IgD-negative memory B cell (primary cell): Measurements from ENCODE around the gene OPN3. TPM values are rescaled to one million over a fixed set of nuclear protein-coding genes. Genes with fewer than 3 reads are reported as not detected.

Source experiments
- H3K27ac Mint-ChIP-seq, 3 donors: one replicate each; pipeline ENCODE4 v1.8.0; 2020 to 2022; ENCODE audit warnings: mild to moderate bottlenecking in 3 of 3, mixed read lengths in 3 of 3, moderate library complexity in 1 of 3
- H3K27me3 Mint-ChIP-seq: one replicate; pipeline ENCODE4 v1.8.0; 2021; ENCODE audit warnings: mixed read lengths
- H3K36me3 Mint-ChIP-seq: one replicate; pipeline ENCODE4 v1.8.0; 2020; ENCODE audit warnings: mild to moderate bottlenecking, mixed read lengths
- H3K4me1 Mint-ChIP-seq, 3 donors: one replicate each; pipeline ENCODE4 v1.8.0; 2020 to 2022; ENCODE audit warnings: mixed read lengths in 3 of 3, mild to moderate bottlenecking in 1 of 3
- H3K4me3 Mint-ChIP-seq, 4 donors: one replicate each; pipeline ENCODE4 v1.8.0; 2020 to 2022; ENCODE audit warnings: mild to moderate bottlenecking in 4 of 4, mixed read lengths in 4 of 4, moderate library complexity in 3 of 4
- H3K9me3 Mint-ChIP-seq, 3 donors: one replicate each; pipeline ENCODE4 v1.8.0; 2020 to 2021; ENCODE audit warnings: mixed read lengths in 3 of 3, mild to moderate bottlenecking in 1 of 3
- polyA plus RNA-seq: library from polyadenylated mRNA; unstranded; fragments of 300-500 nt; fragmentation: Illumina TruSeq; gene quantifications from one replicate; pipeline ENCODE4 v1.2.3, GENCODE V29; 2021

The OPN3 gene
- polyA plus RNA-seq, 1 donor from 2014 or later, result 76.7 TPM

DNA sequence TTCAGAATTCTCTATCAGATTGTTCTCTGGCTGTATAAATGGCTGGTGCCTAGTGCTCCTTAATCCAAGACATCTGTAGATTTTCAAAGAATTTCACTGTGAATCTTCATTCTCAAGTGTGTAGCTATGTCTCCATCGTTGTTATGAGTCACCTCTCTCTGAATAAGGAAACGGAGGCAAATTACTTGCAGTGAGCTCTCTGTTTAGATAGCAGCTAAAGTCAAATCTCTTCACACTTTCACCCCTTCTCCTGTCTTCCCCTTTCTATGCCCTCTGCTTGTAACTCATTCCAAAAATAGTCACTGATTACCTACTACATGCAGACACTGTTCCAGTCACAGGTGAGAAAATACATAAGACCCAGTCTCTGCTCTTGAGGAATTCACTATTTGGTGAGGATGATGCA, 39.7 kb downstream of the OPN3 start:
- H3K4me3 Mint-ChIP-seq, result peak overlapping the region in 2 of 4 donors; percentile 10 to 30
- peak overlapping the region; percentile 3 to 83 (median 44) for H3K27ac Mint-ChIP-seq
- H3K4me1 Mint-ChIP-seq, result peaks cover 31 to 52% (median 44%) of the 10 kb centered on the region in 3 donors

DNA sequence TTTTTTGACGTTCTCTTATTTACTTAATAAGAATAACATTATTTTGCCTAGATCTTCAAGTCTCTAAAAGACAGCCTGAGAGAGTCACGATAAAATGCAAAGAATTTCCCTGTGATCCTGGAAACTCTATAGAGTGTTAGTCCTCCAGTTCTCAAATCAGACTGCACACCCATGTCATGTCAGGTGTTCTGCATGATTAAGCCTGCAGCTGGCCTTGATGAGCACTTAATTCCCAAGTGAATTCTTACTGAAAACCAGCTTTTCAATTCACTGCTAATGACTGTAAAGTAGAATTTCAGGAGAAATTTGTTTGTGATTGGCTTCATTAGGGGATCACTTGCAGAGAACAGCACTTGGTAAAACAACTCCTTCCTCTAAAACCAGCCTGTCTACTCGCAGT, 41.9 kb downstream of the OPN3 start:
- peak overlapping the region in 2 of 3 donors; percentile 52 to 86 for H3K27ac Mint-ChIP-seq
- H3K9me3 Mint-ChIP-seq, result no peaks in the 10 kb centered on the region
- peak overlapping the region in 2 of 4 donors; percentile 7 to 88 for H3K4me3 Mint-ChIP-seq
- no peaks in the 10 kb centered on the region for H3K27me3 Mint-ChIP-seq
- H3K4me1 Mint-ChIP-seq, result peaks cover 28 to 48% (median 37%) of the 10 kb centered on the region in 3 donors
- peaks cover 9% of the 10 kb centered on the region for H3K36me3 Mint-ChIP-seq

More for the DNA sequence above, 39.7 kb downstream of the OPN3 start:
- H3K36me3 Mint-ChIP-seq, result peaks cover 3% of the 10 kb centered on the region
- H3K9me3 Mint-ChIP-seq, result no peaks in the 10 kb centered on the region
- H3K27me3 Mint-ChIP-seq, result no peaks in the 10 kb centered on the region

GRCh38 chr1:241596633-241597032, 43.5 kb downstream of the OPN3 start:
- Mint-ChIP-seq H3K27me3 (no peaks in the 10 kb centered on the region), H3K36me3 (peaks cover 7% of the 10 kb centered on the region), H3K4me3 (peak overlapping the region in 2 of 4 donors; percentile 4 to 89), H3K27ac (peak overlapping the region in 2 of 3 donors; percentile 12 to 14), H3K9me3 (no peaks in the 10 kb centered on the region), H3K4me1 (peaks cover 24 to 44% (median 33%) of the 10 kb centered on the region in 3 donors)

DNA sequence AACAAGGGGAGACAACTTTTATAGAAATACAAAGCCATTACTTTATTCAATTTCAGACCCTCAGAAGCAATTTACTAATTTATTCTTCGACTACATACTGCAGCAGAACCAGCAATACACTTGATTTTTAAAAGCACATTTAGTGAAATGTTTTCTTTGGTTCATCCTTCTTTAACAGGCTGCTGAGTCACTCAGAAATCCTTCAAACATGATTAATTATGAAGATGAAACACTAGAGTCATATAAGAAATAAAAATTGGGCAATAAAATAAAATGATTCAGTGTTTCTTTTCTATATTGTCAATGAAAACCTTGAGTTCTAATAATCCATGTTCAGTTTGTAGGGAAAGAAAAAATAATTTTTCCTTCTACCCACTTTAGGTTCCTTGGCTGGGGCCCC, 47.0 kb downstream of the OPN3 start:
- Mint-ChIP-seq H3K9me3 (no peaks in the 10 kb centered on the region), H3K27ac (peak overlapping the region in 1 of 3 donors; percentile 43), H3K4me1 (peaks cover 8 to 24% (median 15%) of the 10 kb centered on the region in 3 donors)

GRCh38 chr1:241592273-241592958, 47.8 kb downstream of the OPN3 start:
- Mint-ChIP-seq H3K36me3 (peaks cover 8% of the 10 kb centered on the region), H3K27ac (peak overlapping the region in 2 of 3 donors; percentile 11 to 43), H3K9me3 (no peaks in the 10 kb centered on the region), H3K4me1 (peaks cover 6 to 16% (median 8%) of the 10 kb centered on the region in 3 donors), H3K27me3 (no peaks in the 10 kb centered on the region), H3K4me3 (no peak overlapping the region)

More for the DNA sequence above, 47.0 kb downstream of the OPN3 start:
- no peaks in the 10 kb centered on the region for H3K27me3 Mint-ChIP-seq
- H3K36me3 Mint-ChIP-seq, result peaks cover 8% of the 10 kb centered on the region
- H3K4me3 Mint-ChIP-seq, result no peak overlapping the region

GRCh38 chr1:241591736-241592135, 48.4 kb downstream of the OPN3 start:
- peaks cover 6 to 12% (median 6%) of the 10 kb centered on the region in 3 donors for H3K4me1 Mint-ChIP-seq
- H3K4me3 Mint-ChIP-seq, result no peak overlapping the region
- no peak overlapping the region for H3K27ac Mint-ChIP-seq
- no peaks in the 10 kb centered on the region for H3K9me3 Mint-ChIP-seq
- no peaks in the 10 kb centered on the region for H3K27me3 Mint-ChIP-seq
- H3K36me3 Mint-ChIP-seq, result peaks cover 9% of the 10 kb centered on the region

GRCh38 chr1:241591317-241591716, 48.9 kb downstream of the OPN3 start:
- H3K9me3 Mint-ChIP-seq, result no peaks in the 10 kb centered on the region

DNA sequence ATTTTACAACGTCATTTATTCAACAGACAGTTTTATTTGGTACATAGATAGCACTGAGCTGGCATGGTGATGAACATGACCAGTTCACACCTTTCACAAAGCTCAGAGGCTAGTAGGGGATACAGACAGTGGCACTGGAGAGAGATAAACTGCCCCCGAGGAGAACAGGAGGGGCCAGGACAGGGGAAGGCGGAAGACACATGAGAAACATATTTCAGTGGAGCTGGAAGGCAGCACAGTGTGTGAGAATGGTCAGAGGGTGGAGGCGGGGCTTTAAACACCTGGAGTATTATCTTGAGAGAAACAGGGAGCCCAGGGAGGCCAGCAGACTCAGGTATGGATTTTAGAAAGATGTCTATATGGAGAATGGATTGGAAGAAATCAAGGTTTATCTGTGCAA, 49.5 kb downstream of the OPN3 start:
- peaks cover 0 to 5% (median 0%) of the 10 kb centered on the region in 3 donors for H3K4me1 Mint-ChIP-seq
- H3K4me3 Mint-ChIP-seq, result no peak overlapping the region
- H3K9me3 Mint-ChIP-seq, result no peaks in the 10 kb centered on the region
- H3K27ac Mint-ChIP-seq, result peak overlapping the region in 1 of 3 donors; percentile 73
- peaks cover 10% of the 10 kb centered on the region for H3K36me3 Mint-ChIP-seq
- no peaks in the 10 kb centered on the region for H3K27me3 Mint-ChIP-seq

More at GRCh38 chr1:241591317-241591716, 48.9 kb downstream of the OPN3 start:
- Mint-ChIP-seq H3K27ac (peak overlapping the region in 1 of 3 donors; percentile 73), H3K4me1 (peaks cover 1 to 8% (median 2%) of the 10 kb centered on the region in 3 donors), H3K36me3 (peaks cover 10% of the 10 kb centered on the region), H3K27me3 (no peaks in the 10 kb centered on the region), H3K4me3 (no peak overlapping the region)

- Mint-ChIP-seq H3K4me1 (no peaks in the 10 kb centered on the region), H3K9me3 (no peaks in the 10 kb centered on the region), H3K27ac (peak overlapping the region in 1 of 3 donors; percentile 89), H3K36me3 (peaks cover 6% of the 10 kb centered on the region), H3K27me3 (no peaks in the 10 kb centered on the region), H3K4me3 (no peak overlapping the region)
Measured at GRCh38 chr1:241589521-241589920, 50.6 kb downstream of the OPN3 start.

- H3K9me3 Mint-ChIP-seq, result no peaks in the 10 kb centered on the region
- no peaks in the 10 kb centered on the region for H3K4me1 Mint-ChIP-seq
- no peak overlapping the region for H3K27ac Mint-ChIP-seq
- no peaks in the 10 kb centered on the region for H3K27me3 Mint-ChIP-seq
- H3K4me3 Mint-ChIP-seq, result no peak overlapping the region
- H3K36me3 Mint-ChIP-seq, result peaks cover 13% of the 10 kb centered on the region
Measured at GRCh38 chr1:241586905-241587512, 53.2 kb downstream of the OPN3 start.

GRCh38 chr1:241582921-241583321, 57.2 kb downstream of the OPN3 start:
- H3K27me3 Mint-ChIP-seq, result no peaks in the 10 kb centered on the region
- H3K36me3 Mint-ChIP-seq, result peaks cover 25% of the 10 kb centered on the region
- H3K4me3 Mint-ChIP-seq, result no peak overlapping the region
- H3K4me1 Mint-ChIP-seq, result peaks cover 0 to 15% (median 0%) of the 10 kb centered on the region in 3 donors
- H3K27ac Mint-ChIP-seq, result no peak overlapping the region
- H3K9me3 Mint-ChIP-seq, result no peaks in the 10 kb centered on the region

- peaks cover 2 to 21% (median 4%) of the 10 kb centered on the region in 3 donors for H3K9me3 Mint-ChIP-seq
- no peaks in the 10 kb centered on the region for H3K27me3 Mint-ChIP-seq
- no peak overlapping the region for H3K4me3 Mint-ChIP-seq
- no peak overlapping the region for H3K27ac Mint-ChIP-seq
- H3K36me3 Mint-ChIP-seq, result peaks cover 32% of the 10 kb centered on the region
- peaks cover 0 to 15% (median 1%) of the 10 kb centered on the region in 3 donors for H3K4me1 Mint-ChIP-seq
Measured at GRCh38 chr1:241579434-241579833, 60.7 kb downstream of the OPN3 start.

DNA sequence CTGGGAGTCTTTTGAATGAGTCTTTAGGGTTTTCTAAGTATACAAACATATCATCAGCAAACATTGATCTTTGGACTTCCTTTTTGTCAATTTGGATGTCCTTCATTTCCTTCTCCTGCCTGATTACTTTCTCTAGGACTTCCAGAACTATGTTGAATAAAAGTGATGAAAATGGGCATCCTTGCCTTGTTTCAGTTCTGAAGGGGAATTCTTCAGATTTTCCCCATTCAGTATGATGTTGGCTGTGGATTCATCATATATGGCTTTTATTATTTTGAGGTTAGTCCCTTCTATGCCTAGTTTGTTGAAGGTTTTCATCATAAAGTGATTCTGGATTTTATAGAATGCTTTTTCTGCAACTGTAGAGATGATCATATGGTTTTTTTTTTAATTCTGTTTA, 66.0 kb downstream of the OPN3 start:
- H3K4me3 Mint-ChIP-seq, result no peak overlapping the region
- peaks cover 18% of the 10 kb centered on the region for H3K36me3 Mint-ChIP-seq
- no peaks in the 10 kb centered on the region for H3K27me3 Mint-ChIP-seq
- peaks cover 2 to 21% (median 4%) of the 10 kb centered on the region in 3 donors for H3K9me3 Mint-ChIP-seq
- no peak overlapping the region for H3K27ac Mint-ChIP-seq
- peaks cover 0 to 20% (median 1%) of the 10 kb centered on the region in 3 donors for H3K4me1 Mint-ChIP-seq

DNA sequence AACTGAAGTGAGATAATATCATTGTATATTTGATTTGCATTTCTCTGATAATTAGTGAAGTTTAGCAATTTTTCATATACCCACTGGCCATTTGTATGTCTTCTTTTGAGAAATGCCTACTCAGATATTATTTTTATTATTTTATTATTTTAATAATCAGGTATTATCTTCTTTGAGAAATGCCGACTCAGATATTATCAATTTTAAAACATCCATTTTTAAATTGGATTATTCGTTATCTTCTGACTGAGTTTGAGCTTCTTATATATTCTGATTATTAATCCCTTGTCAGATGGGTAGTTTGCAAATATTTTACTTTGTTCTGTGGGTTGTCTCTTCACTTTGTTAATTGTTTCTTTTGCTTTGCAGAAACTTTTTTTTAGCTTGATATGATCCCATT, 70.3 kb downstream of the OPN3 start:
- no peaks in the 10 kb centered on the region for H3K27me3 Mint-ChIP-seq

DNA sequence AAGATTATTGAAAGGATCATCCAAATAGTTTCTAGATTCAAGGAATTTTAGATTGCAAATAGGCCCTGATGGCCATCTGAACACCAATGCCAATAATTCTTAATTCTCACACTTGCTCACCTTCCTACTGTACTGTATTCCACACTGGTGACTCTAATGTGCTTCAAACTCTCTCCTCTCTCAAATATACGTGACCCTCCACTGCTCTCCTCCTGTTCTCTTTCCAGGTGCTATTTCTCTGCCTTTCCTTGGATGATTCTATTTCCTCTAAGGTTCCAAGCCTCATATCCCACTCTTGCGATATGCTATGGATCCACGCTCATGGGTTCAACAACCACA, 79.4 kb downstream of the OPN3 start:
- Mint-ChIP-seq H3K27me3 (no peaks in the 10 kb centered on the region), H3K4me1 (peaks cover 4 to 16% (median 4%) of the 10 kb centered on the region in 3 donors), H3K27ac (peak overlapping the region in 1 of 3 donors; percentile 34), H3K4me3 (no peak overlapping the region), H3K9me3 (no peaks in the 10 kb centered on the region), H3K36me3 (peaks cover 22% of the 10 kb centered on the region)

More for the DNA sequence above, 70.3 kb downstream of the OPN3 start:
- H3K4me3 Mint-ChIP-seq, result no peak overlapping the region
- peaks cover 11% of the 10 kb centered on the region for H3K36me3 Mint-ChIP-seq
- peaks cover 0 to 14% (median 0%) of the 10 kb centered on the region in 3 donors for H3K4me1 Mint-ChIP-seq
- H3K27ac Mint-ChIP-seq, result no peak overlapping the region
- peaks cover 0 to 3% (median 0%) of the 10 kb centered on the region in 3 donors for H3K9me3 Mint-ChIP-seq
